HG03095 (cell line): ENCODE results near the gene TBX21.
A peak's percentile ranks its signal among the peaks of the same experiment; 100 is the strongest.
"Not testable (repeated sequence)": the region's sequence is repeated elsewhere in the genome, so short reads cannot be mapped to it uniquely, and the experiment has no call there.

Experiments used
- ATAC-seq: cut with Tn5 transposase; IDR thresholded peaks from one replicate; pipeline ENCODE4 v1.9.1; 2021; ENCODE audit warnings: moderate library complexity; ENCODE audit not compliant: unreplicated experiment

Gene TBX21

DNA sequence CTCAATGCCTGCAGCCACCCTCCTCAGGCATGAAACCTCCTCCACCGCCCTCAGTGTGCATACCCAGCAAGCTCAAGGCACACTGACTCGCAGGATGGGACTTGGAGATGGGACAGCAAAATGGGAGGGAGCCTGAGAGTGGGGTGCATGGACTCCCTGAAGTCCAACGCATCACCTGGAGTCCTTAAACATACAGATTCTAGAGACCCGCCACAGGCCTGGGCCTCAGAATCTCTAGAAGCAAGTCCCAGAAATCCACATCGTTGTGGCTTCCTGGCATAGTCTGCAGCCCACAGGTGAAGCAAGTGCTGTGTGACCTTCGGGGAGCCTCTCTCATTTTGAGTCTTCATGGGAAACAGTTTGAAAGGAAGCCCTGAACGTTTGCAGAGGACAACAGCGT lies 3.6 kb upstream of the TBX21 start:
- no peak for ATAC-seq

DNA sequence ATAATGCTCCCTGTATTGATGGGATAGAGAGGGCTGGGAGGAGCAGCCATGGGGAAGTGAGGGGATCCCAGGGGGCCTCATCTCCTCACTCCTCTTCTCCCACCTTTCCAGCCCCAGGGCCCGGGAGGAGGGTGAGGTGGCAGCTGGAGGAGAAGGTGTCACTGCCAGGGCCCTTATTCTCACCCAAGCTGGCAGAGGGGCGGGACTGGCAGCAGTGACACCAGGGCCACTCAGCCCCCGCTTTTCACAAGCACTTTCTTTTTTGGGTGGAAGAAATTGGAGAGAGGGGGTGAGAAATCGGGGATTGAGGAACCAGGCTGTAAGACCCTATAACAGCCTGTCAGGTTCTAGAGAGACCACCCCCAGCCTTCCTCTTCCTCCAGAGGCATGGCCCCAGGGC lies 2.4 kb upstream of the TBX21 start:
- no peak for ATAC-seq

DNA sequence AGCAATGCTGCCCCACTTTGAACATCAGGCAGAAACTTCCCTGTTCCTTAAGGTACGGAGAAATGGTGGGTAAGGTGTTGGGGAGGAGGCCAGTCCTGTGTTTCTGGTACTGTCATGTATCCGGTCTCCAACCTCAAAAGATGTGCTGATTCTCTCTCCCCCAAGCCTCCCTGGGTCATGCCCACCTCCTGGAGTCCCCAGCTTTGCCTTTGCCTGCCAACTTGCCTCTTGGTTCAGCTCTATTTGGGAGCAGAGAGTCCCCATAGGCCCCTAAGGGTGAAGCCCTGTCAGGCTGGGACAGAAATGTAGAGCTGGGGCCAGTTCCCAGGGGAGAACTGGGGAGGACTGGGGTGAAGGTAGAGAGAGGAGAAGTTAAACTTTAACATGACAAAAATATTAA lies 1.6 kb upstream of the TBX21 start:
- no peak for ATAC-seq

DNA sequence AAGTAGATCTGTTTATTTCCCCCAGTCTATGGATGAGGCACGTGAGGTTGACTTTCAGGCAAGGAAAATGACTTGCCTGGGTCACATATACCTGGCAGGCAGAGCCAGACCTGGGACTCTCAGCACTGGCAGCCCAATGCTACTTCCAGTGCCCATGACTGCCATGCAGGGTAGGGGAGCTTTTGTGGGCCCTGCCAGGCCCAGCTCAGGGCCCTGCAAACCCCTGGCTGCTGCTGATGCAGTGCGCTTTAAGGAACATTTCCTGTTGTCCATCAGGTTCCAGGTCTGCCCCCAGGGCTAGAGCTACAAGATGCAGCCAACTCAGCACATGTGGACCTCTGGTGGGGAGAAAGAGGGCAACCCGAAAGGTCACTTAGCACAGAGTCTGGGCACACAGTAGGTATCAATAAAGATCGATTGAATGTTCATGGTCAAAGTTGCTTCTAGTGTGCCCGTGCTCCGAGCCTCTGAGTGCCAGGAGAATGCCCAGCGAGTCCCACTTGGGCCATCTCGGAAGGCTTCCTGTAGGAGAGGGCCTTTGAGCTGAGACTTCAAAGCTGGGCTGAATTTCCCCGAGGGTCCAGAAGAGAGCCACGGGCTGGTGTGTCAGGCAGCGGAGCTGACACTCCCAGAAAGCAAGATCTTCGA lies 513 bp upstream of the TBX21 start:
- no peak for ATAC-seq

DNA sequence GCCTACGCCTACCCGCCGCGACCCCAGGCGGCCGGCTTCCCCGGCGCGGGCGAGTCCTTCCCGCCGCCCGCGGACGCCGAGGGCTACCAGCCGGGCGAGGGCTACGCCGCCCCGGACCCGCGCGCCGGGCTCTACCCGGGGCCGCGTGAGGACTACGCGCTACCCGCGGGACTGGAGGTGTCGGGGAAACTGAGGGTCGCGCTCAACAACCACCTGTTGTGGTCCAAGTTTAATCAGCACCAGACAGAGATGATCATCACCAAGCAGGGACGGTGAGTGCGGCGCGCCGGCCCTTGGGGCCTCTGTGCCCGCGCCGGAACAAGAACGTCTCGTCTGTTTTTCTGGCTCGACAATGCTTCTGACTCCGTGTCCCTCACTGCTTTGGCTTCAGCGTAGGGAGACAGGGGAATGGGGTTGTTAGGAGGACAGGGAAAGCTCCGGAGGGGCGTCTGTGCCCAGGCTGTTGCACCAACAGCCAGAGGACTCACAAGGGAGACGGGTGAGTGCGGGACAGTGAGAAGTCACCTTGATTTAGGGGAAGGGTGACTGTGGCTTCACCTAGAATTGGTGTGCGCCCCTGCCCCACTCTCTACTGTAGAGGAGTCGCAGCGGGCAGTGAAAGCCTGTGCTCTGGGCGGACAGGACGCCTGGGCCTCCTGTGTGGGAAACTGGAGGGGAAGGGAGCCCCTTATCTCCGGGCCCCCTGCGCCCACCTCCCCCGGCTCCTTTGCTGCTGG lies 806 bp downstream of the TBX21 start:
- peak; percentile 21 for ATAC-seq

DNA sequence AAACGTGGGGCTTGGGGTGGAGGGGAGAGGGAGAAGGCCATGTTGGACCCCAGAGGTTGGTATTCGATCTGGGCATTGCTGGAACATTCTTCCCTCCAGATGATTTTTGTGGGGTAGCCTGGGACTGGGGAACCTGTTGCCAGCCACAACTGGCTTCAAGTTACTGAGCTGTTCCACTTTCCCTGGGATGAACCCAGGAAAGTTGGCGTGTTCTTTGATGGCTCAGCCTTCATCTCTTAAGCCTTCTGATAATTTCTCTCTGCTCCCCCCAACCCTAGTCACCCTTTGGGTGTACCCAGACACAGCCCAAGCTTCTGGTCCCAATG lies 2.1 kb downstream of the TBX21 start:
- no peak for ATAC-seq

DNA sequence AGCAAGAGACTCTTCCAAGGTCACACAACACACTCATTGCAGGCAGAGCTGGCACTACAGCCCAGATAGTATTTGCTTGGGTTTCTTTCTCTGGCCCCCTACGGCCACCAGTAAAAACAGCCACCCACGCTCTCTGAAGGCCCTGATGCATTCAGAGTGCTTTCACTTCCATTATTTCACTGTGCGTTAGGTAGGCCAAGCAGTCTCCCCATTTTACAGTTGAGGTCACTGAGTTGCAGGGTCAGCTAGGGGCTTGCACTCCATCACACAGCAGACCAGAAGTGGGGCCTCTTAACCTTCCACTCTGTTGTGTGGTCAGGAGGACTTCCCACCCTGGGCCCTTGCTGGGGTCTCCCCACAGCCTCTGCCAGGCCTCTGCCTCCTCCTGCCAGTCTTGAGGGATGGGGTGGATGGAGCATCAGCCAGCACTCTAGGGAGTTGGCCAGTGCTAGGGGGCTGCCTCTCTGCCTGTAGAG lies 2.5 kb downstream of the TBX21 start:
- no peak for ATAC-seq

DNA sequence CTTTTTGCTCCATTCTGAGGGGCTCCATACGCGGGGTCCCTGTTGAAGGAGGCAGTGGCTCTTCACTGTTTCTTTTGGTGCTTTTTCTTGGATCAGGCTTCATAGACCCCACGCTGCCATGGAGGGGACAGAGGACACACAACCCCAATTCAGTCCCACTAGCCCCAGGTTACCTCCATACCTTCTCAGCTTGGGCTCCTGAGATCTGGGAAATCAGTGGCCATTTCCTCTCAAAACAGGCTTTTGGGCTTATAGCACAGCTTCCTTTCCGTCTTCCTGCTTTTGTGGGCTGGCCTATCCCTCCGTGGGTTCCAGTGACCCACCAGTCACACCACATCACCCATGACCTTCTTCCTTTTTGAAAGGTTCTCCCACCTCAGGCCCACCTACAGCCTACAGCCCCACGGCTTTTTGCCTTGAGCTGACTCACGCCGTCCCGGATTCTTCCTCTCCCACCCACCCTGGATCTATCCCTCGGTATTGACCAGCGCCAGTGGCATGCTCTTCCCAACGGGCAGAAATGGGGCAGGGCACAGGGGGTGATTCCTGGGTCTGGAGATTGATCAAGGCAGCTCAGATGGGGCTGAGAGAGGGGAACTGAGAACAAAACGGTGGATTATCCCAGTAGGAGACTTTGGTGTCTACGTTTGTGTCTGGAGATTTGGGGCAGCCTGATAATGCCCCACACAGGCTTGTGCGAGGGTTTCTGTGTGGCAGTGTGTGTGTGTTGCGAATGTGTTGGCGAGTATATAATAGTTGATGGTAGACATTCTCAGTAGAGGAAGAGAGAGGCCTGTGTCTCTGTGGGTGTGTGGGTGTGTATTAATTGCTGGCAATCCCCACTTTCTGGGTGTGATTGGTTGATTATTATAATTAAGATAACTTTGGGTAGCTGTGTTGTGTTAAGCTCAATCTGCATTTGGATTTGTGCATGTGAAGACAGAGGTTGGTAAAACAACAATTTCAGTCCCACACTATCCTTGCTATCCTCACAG lies 3.8 kb downstream of the TBX21 start:
- no peak for ATAC-seq

DNA sequence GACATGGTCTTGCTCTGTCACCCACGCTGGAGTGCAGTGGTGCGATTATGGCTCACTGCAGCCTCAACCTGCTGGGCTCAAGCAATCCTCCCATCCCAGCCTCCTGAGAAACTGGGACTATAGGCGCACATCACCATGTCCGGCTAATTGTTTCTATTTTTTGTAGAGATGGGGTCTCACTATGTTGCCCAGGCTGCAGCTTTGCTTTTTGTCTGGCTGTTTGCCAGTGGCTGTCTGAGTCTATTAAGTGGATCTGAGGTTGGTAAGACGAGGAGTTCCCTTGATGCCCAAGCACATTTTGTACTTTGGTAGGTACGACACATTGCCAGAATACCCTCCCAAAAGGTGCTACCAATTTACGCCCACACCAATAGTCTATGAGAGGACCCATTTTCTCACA lies 5.1 kb downstream of the TBX21 start:
- ATAC-seq = no peak

DNA sequence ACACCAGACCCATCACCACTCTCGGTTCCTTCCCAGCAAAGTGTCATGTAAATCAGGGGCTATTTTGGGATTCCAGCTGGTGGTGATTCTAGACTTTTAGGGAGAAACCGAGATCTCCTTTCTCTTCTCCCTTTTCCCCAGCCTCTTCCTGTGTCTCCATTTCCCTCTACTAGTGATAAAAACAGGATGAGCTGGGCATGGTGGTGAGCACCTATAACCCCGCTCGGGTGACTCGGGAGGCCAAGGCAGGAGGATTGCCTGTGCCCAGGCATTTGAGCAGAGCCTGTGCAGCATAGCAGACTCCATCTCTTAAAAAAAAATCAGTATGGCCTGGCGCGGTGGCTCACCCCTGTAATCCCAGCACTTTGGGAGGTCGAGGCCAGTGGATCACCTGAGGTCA lies 6.1 kb downstream of the TBX21 start:
- no peak for ATAC-seq

DNA sequence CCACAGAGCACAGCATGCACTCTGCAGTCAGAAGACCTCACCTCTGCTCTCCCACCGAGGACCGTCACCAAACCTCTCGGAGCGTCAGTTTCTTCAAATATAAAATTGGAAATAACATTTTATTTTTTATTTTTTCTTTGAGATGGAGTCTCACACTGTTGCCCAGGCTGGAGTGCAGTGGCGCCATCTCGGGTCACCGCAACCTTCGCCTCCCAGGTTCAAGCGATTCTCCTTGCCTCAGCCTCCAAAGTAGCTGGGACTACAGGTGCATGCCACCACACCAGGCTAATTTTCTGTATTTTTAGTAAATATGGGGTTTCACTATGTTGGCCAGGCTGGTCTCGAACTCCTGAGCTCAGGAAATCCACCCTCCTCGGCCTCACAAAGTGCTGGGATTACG lies 6.9 kb downstream of the TBX21 start:
- not testable (repeated sequence) for ATAC-seq

DNA sequence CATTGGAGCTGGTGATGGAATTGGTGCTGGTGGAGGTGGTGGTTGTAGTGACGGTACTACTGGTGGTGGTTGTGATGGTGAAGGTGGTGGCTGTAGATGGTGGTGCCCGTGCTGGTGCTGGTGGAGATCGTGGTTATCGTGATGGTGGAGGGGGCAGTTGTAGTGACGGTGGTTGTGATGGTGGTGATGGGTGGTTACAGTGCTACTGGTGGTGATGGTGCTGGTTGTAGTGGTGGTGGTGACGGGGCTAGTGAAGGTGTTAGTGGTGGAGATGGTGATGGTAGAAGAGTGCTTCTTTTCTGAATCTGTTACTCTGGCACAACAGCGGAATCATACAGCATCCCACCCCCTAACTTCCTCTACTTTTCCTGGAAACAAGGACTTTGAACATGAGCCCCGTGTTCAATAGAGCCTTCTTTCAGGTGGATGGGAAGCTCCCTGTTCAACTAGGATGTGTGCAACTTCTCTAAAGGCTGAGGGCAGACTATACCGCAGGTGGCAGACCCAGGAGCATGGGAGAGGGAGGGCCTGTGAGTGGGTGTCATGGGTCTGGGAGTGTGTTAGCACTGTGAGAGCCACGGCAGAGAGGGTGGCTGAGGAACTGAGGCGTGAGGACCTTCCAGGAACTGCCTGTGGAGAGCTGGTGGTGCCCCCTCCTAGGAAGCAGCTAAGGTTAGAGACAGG lies 8.2 kb downstream of the TBX21 start:
- no peak for ATAC-seq

DNA sequence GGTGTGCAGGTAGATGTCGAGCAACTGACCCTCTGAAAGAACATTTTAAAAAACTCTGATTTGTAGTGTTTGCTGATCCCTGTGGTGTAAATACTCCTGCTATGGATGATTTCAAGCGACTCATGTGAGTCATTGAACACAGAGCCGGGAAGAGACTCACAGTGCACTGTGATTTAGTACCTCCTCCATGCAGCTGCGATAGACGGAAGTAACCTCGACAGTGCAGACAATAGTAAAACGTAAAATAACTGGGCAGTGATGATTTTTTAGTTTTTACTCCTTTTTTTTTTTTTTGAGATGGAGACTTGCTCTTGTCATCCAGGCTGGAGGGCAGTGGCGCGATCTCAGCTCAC lies 8.7 kb downstream of the TBX21 start:
- no peak for ATAC-seq

DNA sequence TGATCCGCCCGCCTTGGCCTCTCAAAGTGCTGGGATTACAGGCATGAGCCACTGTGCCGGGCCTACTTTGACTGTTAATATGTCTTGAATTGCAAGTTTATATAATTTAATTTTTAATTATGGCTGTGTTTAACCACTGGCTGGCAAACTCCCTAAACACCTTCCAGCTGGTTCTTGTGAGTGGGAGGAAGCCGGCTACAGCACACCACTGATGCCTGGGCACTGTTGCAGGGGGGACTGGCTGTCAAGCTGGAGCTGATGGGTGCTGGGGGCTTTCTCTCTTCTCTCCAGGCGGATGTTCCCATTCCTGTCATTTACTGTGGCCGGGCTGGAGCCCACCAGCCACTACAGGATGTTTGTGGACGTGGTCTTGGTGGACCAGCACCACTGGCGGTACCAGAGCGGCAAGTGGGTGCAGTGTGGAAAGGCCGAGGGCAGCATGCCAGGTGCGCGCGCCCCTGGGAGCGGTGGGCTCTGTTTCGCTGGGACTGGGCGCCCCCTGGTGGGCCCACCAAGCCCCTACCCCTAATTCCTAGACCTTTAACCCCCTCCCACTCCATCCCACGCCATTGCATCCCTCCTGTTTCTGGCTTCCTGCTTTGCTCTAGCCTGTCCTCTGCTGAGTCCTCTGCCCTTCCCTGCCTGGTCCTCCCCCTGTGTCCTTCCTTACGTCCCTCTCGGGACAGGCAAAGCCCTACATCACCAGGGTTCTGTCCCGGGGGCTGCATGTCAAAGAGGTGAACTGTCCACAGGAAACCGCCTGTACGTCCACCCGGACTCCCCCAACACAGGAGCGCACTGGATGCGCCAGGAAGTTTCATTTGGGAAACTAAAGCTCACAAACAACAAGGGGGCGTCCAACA lies 9.5 kb downstream of the TBX21 start:
- no peak for ATAC-seq

DNA sequence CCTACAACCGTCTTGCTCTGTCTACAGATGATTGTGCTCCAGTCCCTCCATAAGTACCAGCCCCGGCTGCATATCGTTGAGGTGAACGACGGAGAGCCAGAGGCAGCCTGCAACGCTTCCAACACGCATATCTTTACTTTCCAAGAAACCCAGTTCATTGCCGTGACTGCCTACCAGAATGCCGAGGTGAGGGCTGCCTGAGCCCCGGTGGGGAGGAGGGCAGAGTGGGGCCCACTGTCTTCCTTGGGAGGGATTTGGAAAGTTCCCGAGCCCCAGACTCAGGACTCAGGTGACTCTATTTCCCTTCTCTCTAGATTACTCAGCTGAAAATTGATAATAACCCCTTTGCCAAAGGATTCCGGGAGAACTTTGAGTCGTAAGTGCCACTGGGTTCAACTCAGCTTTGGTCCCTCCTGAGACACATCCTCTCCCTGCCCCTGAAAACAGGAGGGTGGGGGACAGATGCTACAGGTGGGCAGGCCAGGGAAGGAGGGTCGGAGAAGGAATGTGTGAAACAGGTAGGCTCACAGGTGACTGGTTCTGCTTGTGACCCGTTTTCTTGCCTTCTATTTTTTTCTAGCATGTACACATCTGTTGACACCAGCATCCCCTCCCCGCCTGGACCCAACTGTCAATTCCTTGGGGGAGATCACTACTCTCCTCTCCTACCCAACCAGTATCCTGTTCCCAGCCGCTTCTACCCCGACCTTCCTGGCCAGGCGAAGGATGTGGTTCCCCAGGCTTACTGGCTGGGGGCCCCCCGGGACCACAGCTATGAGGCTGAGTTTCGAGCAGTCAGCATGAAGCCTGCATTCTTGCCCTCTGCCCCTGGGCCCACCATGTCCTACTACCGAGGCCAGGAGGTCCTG lies 11.4 kb downstream of the TBX21 start:
- ATAC-seq = no peak

DNA sequence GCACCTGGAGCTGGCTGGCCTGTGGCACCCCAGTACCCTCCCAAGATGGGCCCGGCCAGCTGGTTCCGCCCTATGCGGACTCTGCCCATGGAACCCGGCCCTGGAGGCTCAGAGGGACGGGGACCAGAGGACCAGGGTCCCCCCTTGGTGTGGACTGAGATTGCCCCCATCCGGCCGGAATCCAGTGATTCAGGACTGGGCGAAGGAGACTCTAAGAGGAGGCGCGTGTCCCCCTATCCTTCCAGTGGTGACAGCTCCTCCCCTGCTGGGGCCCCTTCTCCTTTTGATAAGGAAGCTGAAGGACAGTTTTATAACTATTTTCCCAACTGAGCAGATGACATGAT lies 12.0 kb downstream of the TBX21 start:
- no peak for ATAC-seq

DNA sequence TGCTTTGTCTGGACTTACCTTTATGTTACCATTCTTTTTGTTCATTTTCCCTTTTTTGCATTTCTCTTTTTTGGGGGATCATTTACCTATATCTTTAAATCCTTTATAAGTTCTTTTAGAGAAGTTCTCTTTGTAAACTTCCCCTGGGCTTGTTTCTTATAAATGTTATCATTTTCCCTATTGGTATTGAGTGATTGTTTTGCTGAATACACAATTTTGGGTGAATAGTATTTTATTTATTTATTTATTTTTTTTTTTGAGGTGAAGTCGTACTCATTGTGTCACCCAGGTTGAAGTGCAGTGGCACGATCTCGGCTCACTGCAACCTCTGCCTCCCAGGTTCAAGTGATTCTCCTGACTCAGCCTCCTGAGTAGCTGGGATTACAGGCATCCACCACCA lies 18.4 kb downstream of the TBX21 start:
- ATAC-seq = no peak

DNA sequence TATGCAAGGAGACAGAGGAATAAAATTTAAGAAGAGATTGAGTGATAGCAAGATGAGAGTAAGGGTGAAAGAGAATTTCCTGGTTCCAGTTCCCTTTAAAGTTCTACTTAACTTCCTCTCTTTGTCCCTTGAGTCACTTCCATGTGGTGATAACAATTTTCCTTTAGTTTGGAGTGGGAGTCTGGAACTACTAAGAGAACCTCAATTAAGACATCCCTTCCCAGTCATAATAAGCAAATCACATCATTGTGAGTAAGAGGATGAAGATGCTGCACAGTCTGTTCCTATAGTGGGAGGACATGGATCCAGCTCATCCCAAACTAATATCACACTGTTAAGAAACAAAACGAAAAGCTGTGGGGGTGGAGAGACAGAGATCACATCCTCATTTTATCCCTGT lies 24.4 kb downstream of the TBX21 start:
- ATAC-seq = no peak

DNA sequence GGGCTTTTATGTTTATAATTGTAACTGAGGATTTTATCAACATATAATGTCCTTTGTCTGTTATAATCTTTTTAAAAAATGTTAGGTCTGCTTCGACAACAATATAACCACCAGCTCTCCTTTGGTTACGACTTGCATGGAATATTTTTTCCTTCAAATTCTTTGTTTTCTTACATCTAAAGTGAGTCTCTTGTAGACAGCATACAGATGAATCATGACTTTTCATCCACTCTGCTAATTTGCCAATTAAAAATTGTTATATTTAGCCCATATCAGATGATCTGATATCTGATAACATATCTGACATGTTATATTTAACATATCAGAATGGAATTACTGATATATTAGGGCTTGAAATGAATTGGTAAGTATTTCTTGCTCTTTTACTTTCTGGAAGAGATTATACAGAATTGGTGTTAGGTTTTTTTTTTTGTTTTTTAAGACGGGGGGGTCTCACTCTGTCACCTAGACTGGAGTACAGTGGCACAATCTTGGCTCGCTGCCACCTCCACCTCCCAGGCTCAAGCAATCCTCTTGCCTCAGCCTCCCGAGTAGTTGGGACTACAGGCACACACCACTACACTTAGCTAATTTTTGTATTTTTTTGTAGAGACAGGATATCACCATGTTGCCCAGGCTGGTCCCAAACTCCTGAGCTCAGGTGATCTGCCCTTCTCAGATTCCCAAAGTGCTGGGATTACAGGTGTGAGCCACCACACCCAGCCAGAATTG lies 27.5 kb downstream of the TBX21 start:
- ATAC-seq = no peak
